Endothelial cell (in vitro differentiated cells): ENCODE data around the gene IPO13. TPM values are rescaled to one million over a fixed set of nuclear protein-coding genes. Genes with fewer than 3 reads are reported as not detected.

Source experiments
- DNase-seq: peaks from one replicate; pipeline ENCODE4 v3.0.0; 2021; ENCODE audit warnings: low spot score
- H3K27ac Mint-ChIP-seq: one replicate; pipeline ENCODE4 v1.8.0; 2021; ENCODE audit warnings: mixed read lengths, inconsistent platforms; ENCODE audit not compliant: unreplicated experiment
- H3K27me3 Mint-ChIP-seq: one replicate; pipeline ENCODE4 v1.8.0; 2021; ENCODE audit warnings: mild to moderate bottlenecking, moderate library complexity, mixed read lengths, inconsistent platforms; ENCODE audit not compliant: unreplicated experiment
- H3K36me3 Mint-ChIP-seq: one replicate; pipeline ENCODE4 v1.8.0; 2021; ENCODE audit warnings: mild to moderate bottlenecking, low read depth, mixed read lengths, inconsistent platforms; ENCODE audit not compliant: unreplicated experiment
- H3K4me1 Mint-ChIP-seq: one replicate; pipeline ENCODE4 v1.8.0; 2021; ENCODE audit warnings: mild to moderate bottlenecking, mixed read lengths, inconsistent platforms; ENCODE audit not compliant: unreplicated experiment
- H3K4me3 Mint-ChIP-seq: one replicate; pipeline ENCODE4 v1.8.0; 2021; ENCODE audit warnings: mild to moderate bottlenecking, mixed read lengths, inconsistent platforms; ENCODE audit not compliant: unreplicated experiment
- H3K9me3 Mint-ChIP-seq: one replicate; pipeline ENCODE4 v1.8.0; 2021; ENCODE audit warnings: mixed read lengths, inconsistent platforms; ENCODE audit not compliant: unreplicated experiment
- total RNA-seq: library from RNA; stranded (reverse); fragmentation: NEBNext Ultra II Directional; extraction: Animal tissue kit (Norgen Biotek cat#: 25700); gene quantifications from one replicate; pipeline ENCODE4 v1.2.1, GENCODE V29; 2021; ENCODE audit not compliant: unreplicated experiment
- TF ChIP-seq, protein P1 (sequence below): fragments of 200-600 bp; sonication (generic); IDR thresholded peaks from one replicate; pipeline ENCODE4 v1.5.0; 2021; ENCODE audit warnings: antibody characterized with exemption; ENCODE audit not compliant: unreplicated experiment

IPO13 gene
- total RNA-seq, 1 donor from 2014 or later, result 31.5 TPM

DNA sequence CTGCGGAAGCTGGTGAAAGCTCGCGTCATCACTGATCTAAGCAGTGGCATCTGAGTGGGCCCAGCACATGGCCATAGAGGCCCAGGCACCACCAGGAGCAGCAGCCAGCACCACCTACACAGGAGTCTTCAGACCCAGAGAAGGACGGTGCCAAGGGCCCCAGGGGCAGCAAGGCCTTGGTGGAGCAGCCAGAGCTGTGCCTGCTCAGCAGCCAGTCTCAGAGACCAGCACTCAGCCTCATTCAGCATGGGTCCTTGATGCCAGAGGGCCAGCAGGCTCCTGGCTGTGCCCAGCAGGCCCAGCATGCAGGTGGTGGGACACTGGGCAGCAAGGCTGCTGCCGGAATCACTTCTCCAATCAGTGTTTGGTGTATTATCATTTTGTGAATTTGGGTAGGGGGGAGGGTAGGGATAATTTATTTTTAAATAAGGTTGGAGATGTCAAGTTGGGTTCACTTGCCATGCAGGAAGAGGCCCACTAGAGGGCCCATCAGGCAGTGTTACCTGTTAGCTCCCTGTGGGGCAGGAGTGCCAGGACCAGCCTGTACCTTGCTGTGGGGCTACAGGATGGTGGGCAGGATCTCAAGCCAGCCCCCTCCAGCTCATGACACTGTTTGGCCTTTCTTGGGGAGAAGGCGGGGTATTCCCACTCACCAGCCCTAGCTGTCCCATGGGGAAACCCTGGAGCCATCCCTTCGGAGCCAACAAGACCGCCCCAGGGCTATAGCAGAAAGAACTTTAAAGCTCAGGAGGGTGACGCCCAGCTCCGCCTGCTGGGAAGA is 16.4 kb upstream of the IPO13 start:
- peaks cover 4% of the 10 kb centered on the region for H3K4me1 Mint-ChIP-seq

DNA sequence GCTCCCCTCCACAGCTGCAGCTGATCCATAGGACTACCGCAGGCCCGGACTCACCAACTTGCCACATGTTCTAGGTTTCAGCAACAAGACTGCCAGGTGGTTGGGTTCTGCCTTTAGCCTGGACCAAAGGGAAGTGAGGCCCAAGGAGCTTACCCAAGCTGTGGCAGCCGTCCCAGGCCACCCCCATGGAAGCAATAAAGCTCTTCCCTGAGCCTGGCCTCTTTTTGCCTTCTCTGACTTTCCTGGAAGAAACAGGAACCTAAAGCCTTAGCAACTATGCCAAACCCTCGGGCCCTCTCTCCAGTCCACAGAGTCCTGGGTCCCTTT is 15.8 kb upstream of the IPO13 start:
- no peak for DNase-seq
- peaks cover 12% of the 10 kb centered on the region for H3K27me3 Mint-ChIP-seq
- H3K9me3 Mint-ChIP-seq, result no peaks in the 10 kb centered on the region
- no peak overlapping the region for H3K27ac Mint-ChIP-seq
- TF ChIP-seq, protein P1, sequence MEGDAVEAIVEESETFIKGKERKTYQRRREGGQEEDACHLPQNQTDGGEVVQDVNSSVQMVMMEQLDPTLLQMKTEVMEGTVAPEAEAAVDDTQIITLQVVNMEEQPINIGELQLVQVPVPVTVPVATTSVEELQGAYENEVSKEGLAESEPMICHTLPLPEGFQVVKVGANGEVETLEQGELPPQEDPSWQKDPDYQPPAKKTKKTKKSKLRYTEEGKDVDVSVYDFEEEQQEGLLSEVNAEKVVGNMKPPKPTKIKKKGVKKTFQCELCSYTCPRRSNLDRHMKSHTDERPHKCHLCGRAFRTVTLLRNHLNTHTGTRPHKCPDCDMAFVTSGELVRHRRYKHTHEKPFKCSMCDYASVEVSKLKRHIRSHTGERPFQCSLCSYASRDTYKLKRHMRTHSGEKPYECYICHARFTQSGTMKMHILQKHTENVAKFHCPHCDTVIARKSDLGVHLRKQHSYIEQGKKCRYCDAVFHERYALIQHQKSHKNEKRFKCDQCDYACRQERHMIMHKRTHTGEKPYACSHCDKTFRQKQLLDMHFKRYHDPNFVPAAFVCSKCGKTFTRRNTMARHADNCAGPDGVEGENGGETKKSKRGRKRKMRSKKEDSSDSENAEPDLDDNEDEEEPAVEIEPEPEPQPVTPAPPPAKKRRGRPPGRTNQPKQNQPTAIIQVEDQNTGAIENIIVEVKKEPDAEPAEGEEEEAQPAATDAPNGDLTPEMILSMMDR, result no peak
- no peak overlapping the region for H3K4me3 Mint-ChIP-seq
- peaks cover 4% of the 10 kb centered on the region for H3K4me1 Mint-ChIP-seq
- peaks cover 8% of the 10 kb centered on the region for H3K36me3 Mint-ChIP-seq

More for the DNA sequence above, 16.4 kb upstream of the IPO13 start:
- TF ChIP-seq, protein P1, result peak; percentile 68
- Mint-ChIP-seq H3K4me3 (no peak overlapping the region), H3K27ac (no peak overlapping the region), H3K9me3 (no peaks in the 10 kb centered on the region), H3K36me3 (peaks cover 13% of the 10 kb centered on the region), H3K27me3 (peaks cover 10% of the 10 kb centered on the region)
- DNase-seq, result peak; percentile 40

DNA sequence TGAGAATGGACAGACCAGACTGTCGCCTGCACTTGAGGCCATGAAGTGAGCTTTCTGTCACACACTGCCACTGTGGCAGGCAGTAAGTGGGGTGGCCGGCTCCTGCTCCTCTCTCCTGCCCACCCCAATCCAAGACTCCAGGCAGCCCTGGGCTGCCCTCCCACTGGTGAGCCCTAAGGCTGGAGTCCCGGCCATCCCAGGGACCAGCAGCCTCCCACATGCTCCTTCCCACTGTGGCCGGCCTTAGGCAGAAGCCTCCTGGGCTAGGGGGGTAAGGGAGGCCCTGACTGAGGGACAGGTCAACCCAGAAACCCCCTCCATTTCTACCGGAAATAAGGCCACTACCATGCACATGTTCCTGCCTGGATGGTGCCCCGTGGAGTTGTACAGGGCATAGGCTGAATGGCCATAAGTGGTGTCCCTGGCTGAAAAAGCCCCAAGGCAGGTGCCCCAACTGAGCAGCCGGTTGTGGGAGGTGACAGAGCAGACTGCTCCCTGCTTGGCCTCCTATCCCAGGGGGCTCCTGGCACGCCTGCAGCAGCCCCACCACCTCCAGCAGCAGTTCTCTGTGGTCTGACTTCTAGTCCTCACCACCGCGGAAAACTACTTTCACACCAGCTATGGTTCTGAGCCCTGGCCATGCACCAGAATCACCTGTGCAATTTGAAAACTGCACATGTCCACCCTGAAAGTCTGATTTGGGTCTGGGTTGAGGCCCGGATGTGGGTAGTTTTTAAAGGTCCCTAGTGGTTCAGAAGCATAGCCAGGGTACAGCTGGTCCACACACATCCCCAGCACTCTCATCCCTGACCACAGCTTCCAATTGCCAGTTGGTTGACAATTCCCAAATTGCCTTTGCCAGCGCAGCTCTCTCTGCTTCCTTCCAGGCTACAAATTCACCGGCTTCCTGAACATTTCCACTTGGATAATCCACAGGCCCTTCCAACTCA is 14.8 kb upstream of the IPO13 start:
- TF ChIP-seq, protein P1, result no peak
- H3K4me3 Mint-ChIP-seq, result no peak overlapping the region
- H3K27ac Mint-ChIP-seq, result no peak overlapping the region
- H3K4me1 Mint-ChIP-seq, result peaks cover 4% of the 10 kb centered on the region
- H3K27me3 Mint-ChIP-seq, result peaks cover 12% of the 10 kb centered on the region
- DNase-seq, result no peak
- H3K9me3 Mint-ChIP-seq, result no peaks in the 10 kb centered on the region
- H3K36me3 Mint-ChIP-seq, result peaks cover 7% of the 10 kb centered on the region

DNA sequence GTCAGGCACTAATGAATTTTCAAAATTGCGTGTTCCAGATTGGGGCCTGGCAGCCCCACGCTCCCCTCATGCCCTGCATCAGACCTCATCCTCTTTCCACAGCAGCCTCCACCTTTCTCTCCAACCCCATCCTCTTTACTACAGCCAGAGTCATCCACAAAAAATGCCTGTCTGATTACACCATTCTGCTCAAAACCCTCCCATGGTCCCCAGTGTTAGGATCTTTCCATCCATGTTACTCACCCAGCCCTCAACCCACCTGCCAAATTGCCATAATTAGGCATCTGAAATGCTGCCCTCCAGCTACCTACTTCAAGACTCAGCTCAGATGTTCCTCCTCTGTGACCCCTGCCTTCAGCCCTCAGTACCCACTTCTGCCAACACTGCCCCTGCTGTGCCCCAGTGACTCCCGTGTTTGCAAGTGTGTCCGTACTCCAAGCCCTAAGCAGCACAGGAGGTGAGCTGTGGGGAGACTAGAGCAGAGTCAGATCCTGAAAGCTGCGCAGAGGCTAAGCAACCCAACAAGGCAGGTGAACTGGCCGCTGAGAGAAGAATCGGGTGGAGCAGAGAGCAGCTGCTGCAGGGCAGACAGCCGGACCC is 13.9 kb upstream of the IPO13 start:
- TF ChIP-seq, protein P1, result no peak
- H3K4me1 Mint-ChIP-seq, result peaks cover 4% of the 10 kb centered on the region
- H3K4me3 Mint-ChIP-seq, result peak overlapping the region; percentile 62
- H3K27me3 Mint-ChIP-seq, result peaks cover 12% of the 10 kb centered on the region
- no peak for DNase-seq
- H3K36me3 Mint-ChIP-seq, result peaks cover 7% of the 10 kb centered on the region
- H3K27ac Mint-ChIP-seq, result no peak overlapping the region
- no peaks in the 10 kb centered on the region for H3K9me3 Mint-ChIP-seq
